Subcutaneous adipose tissue (tissue), 4 donors: ENCODE results near the gene SLC29A1. TPM values are rescaled to one million over a fixed set of nuclear protein-coding genes. Genes with fewer than 3 reads are reported as not detected.

Source experiments
- CTCF ChIP-seq: fragments of 450-650 bp; IDR thresholded peaks from one replicate; pipeline ENCODE4 v1.5.1; 2016; ENCODE audit warnings: low read depth, mild to moderate bottlenecking, control low read depth, antibody characterized with exemption, moderate library complexity
- total RNA-seq, 4 donors: library from RNA; depleted of rRNA; stranded (reverse); fragments of >200 nt; gene quantifications; one replicate each; pipeline ENCODE4 v1.1.0, GENCODE V29; 2016

SLC29A1 gene
- total RNA-seq, 4 donors from 2014 or later: 86.3 to 150 (median 113) TPM

GRCh38 chr6:44211284-44211683, 12.1 kb upstream of the SLC29A1 start:
- TF ChIP-seq CTCF: no peak

- no peak for TF ChIP-seq CTCF
Measured at GRCh38 chr6:44214307-44214706, 9.1 kb upstream of the SLC29A1 start.

- TF ChIP-seq CTCF: no peak
Measured at GRCh38 chr6:44216677-44217331, 6.6 kb upstream of the SLC29A1 start, which contains the start of gene MYMX. MYMX (plus strand) TSS chr6:44216926; CDS start chr6:44217472, 546 bp downstream.

- no peak for TF ChIP-seq CTCF
Measured at GRCh38 chr6:44217332-44218143, 5.9 kb upstream of the SLC29A1 start.

- no peak for TF ChIP-seq CTCF
Measured at GRCh38 chr6:44219053-44219814, 4.2 kb upstream of the SLC29A1 start.

GRCh38 chr6:44219815-44220784, 3.3 kb upstream of the SLC29A1 start:
- TF ChIP-seq CTCF: no peak
